Fibroblast of villous mesenchyme (primary cell): ENCODE data around the gene UNC5C. TPM values are rescaled to one million over a fixed set of nuclear protein-coding genes. Genes with fewer than 3 reads are reported as not detected.
A peak's percentile ranks its signal among the peaks of the same experiment; 100 is the strongest.

Experiments used
- DNase-seq: peaks from one replicate; pipeline ENCODE4 v3.0.0-alpha.2; 2010; ENCODE audit warnings: low read depth
- H3K4me3 ChIP-seq: 2 replicates; pipeline ENCODE4 v1.5.1; 2011; ENCODE audit warnings: low read depth, mild to moderate bottlenecking, low read length
- total RNA-seq: library from RNA; depleted of rRNA; stranded (reverse); fragments of >200 nt; gene quantifications from 2 replicates; pipeline ENCODE4 v1.2.3, GENCODE V29; 2012
- TF ChIP-seq, protein P1 (sequence below): IDR thresholded peaks from 2 replicates; pipeline ENCODE4 v1.5.1; 2012; ENCODE audit warnings: low read depth, mild to moderate bottlenecking, low read length; ENCODE audit not compliant: insufficient read depth

Gene UNC5C
- total RNA-seq, 1 donor: 0.43 TPM

DNA sequence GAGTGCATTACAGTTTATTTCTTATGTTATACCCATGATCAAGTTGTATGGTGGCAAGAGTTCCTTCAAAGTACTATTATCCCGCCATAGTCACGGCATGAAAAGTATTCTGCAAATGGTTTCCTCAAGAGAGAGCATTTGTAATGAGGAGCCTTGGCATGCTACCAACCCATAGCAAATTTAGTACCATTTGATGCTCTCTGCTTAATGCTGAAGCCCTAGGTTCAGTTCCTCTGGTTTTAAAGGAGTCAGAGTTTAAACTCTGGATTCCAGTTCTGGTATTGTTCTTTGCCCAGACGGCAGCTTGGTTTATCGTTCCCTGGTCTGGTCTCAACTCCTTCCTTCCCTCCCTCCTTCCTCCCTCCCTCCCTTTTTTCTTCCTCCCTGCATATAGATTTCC, 419.7 kb downstream of the UNC5C start:
- TF ChIP-seq, protein P1, sequence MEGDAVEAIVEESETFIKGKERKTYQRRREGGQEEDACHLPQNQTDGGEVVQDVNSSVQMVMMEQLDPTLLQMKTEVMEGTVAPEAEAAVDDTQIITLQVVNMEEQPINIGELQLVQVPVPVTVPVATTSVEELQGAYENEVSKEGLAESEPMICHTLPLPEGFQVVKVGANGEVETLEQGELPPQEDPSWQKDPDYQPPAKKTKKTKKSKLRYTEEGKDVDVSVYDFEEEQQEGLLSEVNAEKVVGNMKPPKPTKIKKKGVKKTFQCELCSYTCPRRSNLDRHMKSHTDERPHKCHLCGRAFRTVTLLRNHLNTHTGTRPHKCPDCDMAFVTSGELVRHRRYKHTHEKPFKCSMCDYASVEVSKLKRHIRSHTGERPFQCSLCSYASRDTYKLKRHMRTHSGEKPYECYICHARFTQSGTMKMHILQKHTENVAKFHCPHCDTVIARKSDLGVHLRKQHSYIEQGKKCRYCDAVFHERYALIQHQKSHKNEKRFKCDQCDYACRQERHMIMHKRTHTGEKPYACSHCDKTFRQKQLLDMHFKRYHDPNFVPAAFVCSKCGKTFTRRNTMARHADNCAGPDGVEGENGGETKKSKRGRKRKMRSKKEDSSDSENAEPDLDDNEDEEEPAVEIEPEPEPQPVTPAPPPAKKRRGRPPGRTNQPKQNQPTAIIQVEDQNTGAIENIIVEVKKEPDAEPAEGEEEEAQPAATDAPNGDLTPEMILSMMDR: no peak
- no peak for DNase-seq
- no peak overlapping the region for H3K4me3 ChIP-seq

DNA sequence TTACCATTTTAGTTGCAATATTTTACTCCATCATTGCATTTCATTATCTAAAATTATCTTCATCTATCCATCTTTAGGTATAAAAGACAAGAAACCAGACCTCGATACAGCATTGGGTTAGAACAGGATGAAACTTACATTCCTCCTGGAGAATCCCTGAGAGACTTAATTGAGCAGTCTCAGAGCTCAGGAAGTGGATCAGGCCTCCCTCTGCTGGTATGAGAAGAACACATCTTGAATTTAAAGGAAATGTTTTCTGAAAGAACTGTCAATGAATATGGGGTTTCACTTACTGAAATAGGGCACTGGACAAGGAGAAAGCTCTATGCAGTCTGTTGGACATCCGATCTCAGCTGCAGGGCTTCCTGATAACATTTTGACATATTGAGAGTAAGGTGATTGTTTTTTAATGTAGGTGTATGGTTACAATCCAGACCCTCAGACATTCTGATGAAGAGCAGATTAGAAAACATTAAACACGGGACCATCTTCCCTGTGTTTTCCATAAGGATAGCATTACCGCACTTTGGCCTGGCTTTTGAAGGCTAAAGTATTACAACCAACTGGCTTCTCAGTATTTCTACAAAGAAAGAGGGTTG, 423.8 kb downstream of the UNC5C start:
- no peak overlapping the region for H3K4me3 ChIP-seq
- peak; percentile 77 for DNase-seq
- TF ChIP-seq, protein P1: peak; percentile 74

DNA sequence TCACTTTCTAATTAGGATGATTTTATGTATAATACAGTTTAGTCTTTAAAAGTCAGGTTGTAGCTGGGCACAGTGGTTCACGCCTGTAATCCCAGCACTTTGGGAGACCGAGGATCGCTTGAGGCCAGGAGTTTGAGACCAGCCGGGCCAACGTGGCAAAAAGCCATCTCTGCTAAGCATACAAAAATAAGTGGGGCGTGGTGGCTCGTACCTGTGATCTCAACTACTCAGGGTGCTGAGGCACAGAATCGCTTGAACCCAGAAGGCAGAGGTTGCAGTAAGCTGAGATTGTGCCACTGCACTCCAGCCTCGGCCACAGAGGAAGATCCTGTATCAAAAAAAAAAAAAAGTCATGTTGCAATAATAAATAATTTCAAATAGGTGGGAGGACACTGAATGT, 426.8 kb downstream of the UNC5C start:
- H3K4me3 ChIP-seq: no peak overlapping the region
- TF ChIP-seq, protein P1: no peak
- no peak for DNase-seq

DNA sequence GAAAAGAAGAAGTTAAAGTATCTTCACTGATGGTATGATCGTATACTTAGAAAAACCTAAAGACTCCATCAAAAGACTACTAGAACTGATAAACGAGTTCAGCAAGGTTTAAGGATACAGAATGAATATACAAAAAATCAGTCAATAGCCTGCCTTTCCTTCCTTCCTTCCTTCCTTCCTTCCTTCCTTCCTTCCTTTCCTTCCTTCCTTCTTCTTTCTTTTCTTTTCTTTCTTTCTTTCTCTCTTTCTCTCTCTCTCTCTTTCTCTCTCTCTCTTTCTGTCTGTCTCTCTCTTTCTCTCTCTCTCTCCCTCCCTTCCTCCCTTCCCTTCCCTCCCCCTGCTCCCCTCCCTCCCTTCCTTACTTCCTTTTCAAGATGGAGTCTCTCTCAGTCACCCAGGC, 428.3 kb downstream of the UNC5C start:
- no peak for DNase-seq
- no peak overlapping the region for H3K4me3 ChIP-seq
- TF ChIP-seq, protein P1: no peak

DNA sequence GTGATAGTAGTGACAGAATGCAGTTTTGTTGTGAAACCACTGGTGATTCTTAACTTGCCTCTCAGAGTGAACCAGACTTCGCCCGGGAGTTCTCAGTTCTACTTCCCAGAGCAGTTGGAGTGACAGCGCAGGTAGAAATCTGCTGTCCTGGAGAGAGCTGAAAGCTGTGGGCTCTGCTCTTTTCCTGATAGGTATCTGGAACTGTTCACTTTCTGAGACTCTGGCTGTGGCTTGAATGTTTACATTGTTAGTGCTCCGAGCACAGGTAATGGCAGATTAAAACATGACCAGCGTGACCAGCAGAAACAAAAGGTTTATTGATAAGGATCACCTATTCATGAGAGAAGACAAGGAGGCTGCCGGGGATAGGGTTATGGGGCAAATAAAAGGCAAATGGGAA, 430.3 kb downstream of the UNC5C start:
- TF ChIP-seq, protein P1: no peak
- H3K4me3 ChIP-seq: no peak overlapping the region
- DNase-seq: no peak

DNA sequence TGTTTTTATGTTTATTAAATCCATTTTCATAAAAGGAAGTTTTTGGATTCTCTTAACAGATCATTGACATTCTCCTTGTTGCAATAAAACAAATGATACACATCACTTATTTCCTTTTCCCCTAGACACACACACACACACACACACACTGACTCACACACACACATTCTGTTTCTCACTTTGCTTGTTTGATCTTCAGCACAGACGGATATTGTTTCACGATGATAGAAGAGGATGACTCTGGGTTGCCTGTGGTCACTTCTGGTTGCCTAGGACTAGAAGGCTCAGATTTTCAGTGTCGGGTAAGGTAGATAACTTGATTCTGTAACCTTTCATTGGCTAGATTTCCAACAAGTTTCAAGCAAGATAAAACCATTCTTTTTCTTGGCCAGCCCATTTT, 434.3 kb downstream of the UNC5C start:
- DNase-seq: no peak
- TF ChIP-seq, protein P1: no peak

More for the DNA sequence above, 434.3 kb downstream of the UNC5C start:
- no peak overlapping the region for H3K4me3 ChIP-seq
